NCI-H2196 treated with DMSO at 0.1 percent for 48 hours (cell line): Measurements from ENCODE around the gene CARMIL3.
A peak's percentile ranks its signal among the peaks of the same experiment; 100 is the strongest.

Source experiments
- DNase-seq: peaks from one replicate; lab custom pipeline; 2025; ENCODE audit not compliant: unreplicated experiment; lab: John Stamatoyannopoulos, UW

Gene CARMIL3

DNA sequence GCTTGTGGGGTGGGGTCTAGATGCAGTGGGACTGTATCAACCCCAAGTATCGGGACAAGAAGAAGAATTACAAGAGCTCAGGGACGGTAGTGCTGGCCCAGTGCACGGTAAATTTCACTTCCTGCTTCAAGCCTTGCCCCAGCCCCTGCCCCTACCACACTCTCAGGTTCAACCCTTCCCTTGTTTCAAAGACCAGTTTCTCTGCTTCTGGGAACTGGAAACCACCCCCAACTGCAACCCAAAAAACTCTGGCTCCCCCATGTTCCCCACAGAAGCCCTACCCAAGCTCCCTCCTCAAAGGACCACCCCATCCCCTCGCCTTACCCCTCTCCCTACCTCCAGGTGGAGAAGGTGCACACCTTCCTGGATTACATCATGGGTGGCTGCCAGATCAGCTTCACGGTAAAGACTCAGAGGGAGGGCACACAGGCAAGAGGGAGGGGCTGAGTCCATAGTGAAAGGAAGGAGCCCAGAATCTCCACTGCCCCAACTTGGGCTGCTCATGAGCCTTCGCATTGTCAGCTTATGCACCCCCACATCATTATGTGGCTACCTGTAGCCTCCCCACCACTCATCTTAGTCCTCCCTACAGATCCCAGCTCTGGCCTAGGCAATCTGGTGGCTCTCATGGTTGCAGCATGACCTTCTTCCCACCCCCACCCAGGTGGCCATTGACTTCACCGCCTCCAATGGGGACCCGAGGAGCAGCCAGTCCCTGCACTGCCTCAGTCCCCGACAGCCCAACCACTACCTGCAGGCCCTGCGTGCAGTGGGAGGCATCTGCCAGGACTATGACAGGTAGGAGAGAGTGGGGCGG is 23.9 kb downstream of the CARMIL3 start:
- no peak for DNase-seq

DNA sequence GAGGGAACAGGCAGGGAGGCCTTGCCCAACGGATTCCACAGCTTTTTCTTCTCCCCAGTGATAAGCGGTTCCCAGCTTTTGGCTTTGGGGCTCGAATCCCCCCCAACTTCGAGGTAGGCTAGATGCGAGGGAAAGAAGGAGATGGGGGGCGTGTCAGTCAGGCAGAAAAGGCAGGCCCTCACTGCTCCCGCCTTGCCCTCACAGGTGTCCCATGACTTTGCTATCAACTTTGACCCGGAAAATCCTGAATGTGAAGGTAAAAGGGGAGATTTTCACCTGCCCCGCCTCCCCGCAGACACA is 24.4 kb downstream of the CARMIL3 start:
- DNase-seq: no peak

DNA sequence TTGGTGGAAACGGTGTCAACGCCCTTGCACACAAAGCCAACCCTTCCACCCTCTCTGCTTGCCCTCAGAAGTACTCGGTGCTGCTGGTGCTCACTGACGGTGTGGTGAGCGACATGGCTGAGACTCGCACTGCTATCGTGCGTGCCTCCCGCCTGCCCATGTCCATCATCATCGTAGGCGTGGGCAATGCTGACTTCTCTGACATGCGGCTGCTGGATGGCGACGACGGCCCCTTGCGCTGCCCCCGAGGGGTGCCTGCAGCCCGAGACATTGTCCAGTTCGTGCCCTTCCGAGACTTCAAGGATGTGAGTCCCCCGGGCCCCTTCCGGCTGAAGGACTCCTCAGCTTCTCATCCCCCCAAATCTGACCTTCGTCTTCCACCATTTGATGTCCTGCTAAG is 25.3 kb downstream of the CARMIL3 start:
- no peak for DNase-seq

DNA sequence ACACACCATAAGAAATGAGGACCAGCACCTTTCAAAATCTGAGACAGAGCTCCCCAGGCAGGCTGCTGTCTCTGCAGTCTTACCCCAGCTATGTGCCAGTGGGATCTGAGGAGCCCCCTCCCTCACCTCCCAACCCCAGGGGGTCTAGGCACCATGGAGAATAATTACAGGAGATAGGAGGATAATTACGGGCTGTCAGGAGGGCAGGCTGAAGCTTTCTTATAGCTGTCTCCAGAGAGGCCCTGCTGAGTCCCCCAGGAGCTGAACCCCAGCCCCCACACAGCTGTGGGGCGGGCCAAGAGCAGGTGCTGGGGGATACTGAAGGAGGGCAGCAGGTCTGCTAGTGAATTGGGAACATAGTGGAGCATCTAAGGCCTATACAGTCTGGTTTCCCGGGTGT is 26.3 kb downstream of the CARMIL3 start:
- DNase-seq: no peak

DNA sequence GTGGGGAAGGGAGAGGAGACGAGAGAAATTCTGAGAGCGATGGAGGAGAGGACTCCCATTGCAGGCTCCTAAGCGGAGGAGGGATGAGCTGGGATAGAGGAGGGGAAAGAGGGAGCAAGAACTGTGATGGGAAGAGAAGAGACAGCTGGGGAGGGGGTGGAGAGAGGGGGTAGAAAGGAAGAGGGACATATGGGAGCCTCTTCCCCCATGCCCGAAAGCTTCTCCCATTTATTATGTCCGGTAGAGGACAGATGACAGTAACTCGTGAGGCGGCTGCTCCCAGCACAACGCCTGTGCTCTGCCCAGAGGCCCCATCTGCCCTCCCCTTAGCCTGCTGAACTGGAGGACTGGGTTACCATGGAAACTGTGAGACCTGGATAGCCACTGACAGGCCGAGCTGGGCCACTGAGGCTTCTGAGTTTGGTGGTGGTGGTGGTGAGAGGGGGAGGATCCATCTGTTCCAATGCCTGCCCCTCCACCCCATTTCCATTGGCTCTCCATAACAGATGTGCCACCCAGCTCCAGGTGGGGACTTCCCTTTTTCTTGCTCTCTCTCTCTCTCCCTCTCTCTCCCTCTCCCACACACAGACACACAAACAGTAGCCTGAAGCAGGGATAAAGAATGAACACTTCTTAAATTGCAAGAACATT is 27.8 kb downstream of the CARMIL3 start:
- peak; percentile 46 for DNase-seq

DNA sequence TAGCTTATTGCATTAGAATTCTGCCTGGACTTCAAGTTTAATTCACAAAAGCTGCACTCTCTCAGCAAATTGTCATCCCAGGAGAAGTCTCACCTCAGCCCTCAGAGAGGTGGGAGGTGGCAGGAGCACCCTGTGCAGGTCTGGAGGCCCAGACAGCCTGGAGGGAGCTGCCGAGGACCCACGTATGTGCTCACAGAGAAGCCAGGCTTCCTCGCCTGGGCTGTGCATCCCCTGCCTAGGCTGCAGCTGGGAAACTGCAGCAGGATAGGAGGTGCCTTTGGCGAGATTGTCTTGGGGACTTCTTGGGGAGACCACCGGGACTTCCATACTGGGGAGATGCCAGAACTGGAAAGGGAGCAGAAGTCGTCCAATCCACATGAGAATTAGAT is 28.3 kb downstream of the CARMIL3 start:
- no peak for DNase-seq

DNA sequence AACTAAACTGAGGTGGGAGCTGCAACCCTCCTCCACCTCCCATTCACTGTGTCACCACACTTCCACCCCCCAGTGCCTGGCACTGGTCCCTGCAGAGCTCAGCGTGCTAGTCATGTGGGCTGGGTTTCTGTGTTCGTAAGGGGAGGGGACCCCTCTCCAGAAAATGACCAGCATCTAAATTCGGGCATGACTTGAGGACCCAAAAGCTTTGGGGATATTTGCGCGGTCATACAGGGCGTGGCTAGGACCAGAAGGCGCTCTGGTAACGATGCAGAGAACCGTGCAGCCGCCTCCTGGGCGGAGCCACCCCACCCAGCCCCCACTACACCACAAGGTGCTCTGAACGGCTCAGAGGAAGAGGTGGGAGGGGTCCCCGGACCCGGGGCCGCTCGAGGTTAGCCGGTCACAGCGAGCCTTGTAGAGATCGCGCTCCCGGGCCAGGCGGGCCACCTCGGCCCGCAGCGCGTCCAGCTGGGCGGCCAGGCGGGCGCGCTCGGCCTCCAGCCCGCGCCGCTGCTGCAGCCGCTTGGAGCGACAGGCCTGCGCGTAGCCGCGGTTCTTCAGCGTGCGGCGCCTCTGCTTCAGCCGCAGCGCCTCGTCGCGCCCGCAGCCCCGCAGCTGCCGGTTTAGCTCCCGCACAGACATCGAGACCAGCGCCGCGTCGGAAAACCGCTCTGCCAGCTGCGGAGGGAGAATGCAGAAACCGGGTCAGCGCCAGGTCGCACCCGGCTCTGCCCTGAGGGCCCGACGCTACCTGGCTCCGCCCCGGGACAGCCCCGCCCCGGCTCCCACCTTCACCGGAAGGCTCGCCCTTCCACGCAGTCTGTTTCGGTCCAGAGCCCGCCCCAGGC is 29.3 kb downstream of the CARMIL3 start:
- peak; percentile 66 for DNase-seq

DNA sequence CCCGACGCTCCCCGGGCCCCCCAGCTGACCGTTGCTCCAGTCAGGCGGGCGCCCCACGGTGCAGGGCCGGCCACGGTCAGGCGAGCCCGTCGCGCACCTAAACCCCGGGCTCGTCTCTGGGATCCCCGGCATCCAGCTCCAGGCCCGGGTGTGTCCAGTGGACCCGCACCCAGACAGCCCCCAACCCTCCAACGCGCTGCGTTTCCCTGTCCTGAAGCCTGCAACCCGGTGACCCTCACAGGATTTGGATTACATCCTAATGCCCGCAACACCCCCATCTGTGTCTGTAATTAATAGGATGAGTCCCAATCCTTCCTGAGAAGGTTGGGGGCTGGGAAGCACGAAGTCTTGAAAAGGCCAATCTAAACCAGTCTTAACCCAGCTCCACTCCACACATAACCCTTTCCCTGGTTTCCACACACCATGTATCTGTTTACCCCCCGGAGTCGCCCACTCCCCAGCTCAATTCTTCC is 30.0 kb downstream of the CARMIL3 start:
- DNase-seq: no peak

DNA sequence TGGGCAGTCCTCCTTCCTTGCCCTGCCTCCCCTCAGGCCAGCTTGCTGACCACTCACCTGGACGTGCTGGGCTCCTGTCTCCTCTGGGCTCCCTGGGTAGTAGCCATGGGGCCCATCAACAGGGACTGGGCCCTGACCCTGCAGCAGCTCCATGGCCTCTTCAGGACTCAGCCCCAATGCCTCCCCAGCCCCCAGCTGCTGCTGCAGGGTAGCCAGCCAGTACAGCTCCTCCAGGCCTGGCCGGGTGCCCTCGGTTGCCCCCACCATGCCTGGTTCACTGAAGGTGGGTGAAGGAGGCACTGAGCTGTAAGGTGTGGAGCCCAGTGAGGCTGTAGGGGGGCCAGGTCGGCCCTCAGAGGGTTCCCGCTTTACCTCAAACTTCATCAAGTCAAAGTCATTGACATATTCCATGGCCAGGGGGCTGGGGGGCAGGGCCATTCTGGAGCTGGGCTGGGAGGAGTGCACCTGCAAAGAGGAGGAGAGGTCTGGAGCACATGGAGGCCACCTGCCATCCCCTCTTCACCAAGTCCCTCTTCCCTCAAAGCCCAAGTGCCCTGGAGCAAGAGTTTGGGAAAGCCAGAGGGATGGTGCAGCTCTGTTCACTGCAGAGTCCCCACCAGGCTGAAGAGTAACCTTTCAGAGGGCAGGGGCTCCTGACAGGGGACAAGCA is 30.7 kb downstream of the CARMIL3 start:
- no peak for DNase-seq

DNA sequence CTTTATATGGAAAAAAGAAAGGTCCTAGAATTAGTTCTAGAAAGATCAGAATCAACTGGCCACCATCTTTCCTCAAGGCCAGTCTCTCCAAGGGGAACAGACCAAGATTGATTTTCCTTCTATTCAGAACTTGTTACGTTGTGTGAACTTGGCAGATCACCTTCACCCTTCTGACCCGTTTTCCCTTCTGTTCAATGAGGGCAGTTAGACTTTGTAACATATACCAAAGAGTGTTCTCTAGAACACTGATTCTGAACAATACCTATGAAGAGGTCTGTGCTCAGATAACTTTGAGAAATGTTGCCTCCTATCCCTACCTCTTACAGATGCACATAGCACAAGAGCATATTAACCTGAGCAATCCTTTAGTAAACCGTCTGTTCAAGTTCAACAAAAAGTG is 31.7 kb downstream of the CARMIL3 start:
- no peak for DNase-seq

DNA sequence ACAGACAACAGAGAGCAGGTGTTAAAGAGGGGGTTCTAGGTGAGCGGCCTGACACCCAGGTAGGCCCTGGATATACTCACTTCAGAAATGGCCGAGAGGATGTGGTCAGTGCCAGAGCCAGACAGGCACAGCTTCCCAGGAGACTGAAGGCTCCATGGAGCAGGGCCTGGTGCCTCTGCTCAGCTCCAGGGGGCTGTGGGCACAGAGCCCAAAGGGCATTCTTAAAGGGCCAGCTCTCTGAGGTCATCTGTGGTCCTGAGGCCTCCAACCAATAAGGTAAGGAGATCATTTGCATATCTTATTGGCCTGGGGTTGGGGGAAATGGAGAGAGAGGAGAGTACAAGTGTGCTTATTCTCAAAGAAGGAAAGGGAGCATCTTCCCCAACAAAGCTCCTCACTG is 32.6 kb downstream of the CARMIL3 start:
- DNase-seq: no peak

DNA sequence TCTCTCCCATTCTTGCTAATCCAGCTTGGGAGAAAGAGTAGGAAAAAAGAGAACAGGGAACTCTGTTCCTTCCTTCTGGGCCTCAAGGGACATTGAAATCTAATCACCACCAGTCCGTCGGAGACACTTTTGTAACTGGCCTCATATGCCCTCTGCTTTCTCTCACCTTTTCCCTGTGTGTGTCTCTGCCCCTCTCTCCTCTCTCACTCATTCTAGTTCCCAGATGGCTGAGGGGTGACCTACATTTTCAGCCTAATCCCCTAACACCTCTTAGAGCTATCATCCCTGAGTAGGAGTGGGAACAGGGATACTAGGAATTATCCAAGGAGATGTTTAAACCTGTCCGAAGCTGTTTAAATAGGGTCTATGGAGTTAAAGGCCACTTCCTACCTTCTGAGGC is 33.4 kb downstream of the CARMIL3 start:
- DNase-seq: no peak

DNA sequence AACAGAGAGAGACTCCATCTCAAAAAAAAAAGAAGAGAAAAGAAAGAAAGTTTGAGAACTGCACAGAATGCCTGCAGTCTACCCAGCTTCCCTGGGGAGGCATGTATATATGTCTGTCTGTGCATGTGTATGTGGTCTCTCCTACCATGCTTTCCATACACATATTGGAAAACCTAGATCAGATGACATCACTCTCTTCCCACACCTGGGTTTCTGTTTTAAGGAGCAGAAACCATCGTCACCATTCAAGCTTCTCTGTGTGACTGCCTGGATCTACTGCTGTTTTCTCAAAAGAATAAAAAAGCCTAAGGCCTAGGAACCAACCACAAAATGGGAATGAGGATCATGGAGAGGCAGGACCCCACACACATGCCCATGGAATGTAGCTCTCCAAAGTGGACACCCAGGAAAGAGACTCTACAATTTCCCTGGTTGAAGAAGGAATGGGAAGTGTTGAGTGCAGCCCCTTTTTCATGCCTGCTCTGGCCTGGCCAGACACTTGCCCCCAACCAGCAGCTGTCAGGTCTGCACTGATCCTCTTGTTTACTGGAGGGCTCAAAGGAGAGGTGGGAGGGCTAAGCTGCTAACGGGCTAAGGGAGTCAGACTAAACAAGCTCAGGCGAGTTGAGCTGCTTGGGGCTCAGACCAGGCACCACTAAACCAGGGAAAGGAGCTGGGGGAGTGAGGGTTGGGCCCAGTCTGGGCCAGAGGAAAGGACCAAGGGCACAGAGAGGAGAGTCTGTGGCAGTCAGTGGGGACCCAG is 34.6 kb downstream of the CARMIL3 start:
- DNase-seq: no peak

DNA sequence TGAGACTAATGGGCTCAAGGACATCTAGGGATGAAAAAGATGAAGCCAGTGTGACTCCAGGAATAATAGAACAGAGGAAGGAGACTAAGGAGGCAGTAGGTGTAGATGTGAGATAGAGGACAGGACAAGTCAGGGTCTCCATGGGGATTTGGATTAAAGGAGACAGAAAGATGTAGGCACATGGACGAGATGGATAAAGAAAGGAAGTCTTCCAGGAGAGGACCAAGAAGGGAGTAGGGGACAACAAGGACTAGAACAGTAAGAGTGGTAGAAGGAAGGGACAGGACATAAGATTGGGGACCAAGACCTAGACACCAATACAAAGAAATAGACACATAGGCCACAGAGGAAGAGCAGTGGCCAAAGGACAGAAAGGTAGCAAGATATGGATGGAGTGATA is 35.2 kb downstream of the CARMIL3 start:
- no peak for DNase-seq

DNA sequence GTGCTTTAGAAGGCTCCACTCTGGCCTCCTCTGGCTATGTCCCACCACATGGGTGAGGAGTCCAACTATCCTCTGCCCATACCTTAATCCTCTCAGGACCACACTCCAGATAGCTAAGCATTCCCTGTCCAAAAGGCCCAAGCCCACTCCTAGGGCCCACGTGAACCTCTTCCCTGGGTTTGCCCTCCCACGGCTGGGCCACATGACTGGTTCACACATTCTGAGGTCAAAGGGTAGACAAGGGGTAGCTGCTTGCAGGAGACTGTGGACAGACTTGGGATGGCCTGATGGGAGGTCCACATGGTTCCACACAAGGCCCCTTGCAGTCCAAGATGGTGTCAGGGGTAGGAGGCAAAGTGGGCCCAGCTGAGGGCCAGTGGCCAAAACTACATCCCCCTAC is 36.3 kb downstream of the CARMIL3 start:
- DNase-seq: no peak

DNA sequence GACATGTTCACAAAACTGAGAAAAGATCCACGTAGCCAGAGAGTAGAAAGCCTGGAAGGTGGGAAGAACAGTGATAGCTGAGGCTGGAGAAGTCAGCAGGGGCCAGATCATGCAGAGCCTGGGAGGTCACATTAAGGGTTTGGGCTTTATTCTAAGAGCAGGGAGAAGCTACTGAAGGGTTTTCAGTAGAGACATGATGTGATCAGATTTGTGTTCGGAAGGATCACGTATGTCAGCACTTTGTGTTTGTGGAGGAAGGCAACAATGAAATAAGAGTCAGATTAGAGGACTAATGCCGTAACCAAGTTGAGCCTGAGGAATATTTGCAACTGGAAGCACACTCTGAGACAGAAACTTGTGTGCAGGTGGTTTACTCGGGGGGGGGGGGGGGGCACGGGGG is 38.1 kb downstream of the CARMIL3 start:
- DNase-seq: no peak

DNA sequence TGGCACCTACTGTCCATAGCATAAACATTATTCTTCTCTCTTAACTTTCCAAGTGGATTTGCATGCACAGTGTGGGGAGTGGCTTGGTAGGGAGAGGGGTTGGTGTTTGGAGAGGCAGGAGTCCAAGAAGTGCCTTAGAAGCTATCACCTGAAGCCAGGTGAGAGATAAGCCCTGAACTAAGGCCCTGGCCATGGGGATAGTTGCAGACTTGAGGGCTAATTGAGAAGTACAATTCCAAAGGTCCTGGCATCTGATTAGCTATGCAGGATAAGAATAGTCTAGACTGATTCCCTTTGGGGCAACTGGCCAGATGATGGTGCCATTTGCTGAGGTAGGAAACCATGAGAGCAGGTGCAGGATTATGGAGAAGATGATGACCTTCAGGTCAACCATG is 40.3 kb downstream of the CARMIL3 start:
- DNase-seq: no peak

DNA sequence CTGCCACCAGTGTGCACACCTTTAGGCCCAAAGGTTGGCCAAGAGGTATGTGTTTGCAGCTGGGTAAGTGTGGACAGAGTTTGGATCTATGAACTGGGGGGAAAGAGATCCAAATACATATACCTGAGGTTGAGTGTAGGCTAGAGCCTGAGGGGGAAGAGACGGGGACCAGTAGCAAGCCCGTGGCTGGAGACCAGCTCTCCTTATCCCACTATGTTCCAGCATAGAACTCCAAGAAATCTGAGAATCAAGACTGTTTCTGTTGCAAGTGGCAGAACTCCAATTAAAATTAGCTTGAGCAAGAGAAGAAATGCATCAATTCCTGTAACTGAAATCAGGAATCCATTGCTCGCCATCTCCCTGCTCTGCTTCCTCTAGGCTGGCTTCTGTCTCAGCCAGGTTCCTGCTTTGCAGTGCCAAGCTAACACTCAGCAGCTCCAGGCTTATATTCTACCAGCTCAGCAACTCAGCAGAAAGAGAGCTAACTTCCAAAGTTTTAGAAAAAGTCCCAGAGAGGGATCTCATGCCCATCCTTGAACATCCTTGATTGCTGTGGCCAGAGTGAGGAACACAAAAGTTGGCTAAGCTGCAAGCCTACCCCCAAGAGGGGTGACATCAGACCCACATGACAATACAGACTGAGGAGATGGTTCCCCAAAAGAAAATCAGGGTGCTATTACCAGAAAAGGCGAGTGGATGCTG is 40.8 kb downstream of the CARMIL3 start:
- no peak for DNase-seq

DNA sequence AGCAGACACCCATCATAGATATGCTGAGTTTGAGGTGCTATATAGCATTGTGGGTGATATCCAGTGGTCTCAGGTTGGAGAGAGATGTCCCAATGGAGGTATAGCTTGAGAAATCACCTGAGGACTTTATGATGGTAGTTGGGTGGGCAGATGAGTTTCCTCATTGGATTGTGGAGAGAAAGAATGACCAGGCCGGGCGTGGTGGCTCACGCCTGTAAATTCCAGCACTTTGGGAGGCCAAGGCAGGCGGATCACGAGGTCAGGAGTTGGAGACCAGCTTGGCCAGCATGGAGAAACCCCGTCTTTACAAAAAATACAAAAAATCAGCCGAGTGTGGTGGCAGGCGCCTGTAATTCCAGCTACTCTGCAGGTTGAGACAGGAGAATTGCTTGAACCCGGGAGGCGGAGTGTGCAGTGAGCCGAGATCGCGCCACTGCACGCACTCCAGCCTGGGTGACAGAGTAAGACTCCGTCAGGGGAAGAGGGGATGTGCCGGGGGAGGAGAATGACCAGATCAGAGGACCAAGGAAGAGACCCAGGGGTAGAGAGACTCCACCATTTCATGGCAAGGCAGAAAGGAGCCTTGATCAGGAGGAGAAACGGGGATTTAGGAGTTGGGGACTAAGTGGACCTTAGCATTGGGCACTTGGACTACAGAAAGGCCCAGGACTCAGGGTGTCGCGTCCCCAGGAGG is 41.5 kb downstream of the CARMIL3 start:
- DNase-seq: no peak
